KOPT-K1 (cell line): ENCODE measurements around the gene CD96.
"Not testable (repeated sequence)": the region's sequence is repeated elsewhere in the genome, so short reads cannot be mapped to it uniquely, and the experiment has no call there.

ENCODE experiments used
- H3K27ac ChIP-seq: fragments of 200-600 bp; sonication (generic); 2 replicates; pipeline ENCODE4 v1.5.1; 2016; ENCODE audit warnings: antibody characterized with exemption, mild to moderate bottlenecking, low read depth, low read length; ENCODE audit not compliant: poor library complexity, severe bottlenecking
- H3K36me3 ChIP-seq: fragments of 200-600 bp; sonication (generic); 2 replicates; pipeline ENCODE4 v1.5.1; 2017; ENCODE audit warnings: antibody characterized with exemption, mild to moderate bottlenecking, low read length, moderate library complexity; ENCODE audit not compliant: insufficient read depth
- H3K9me3 ChIP-seq: fragments of 200-600 bp; sonication (generic); 2 replicates; pipeline ENCODE4 v1.5.1; 2017; ENCODE audit warnings: antibody characterized with exemption, low read length, mild to moderate bottlenecking; ENCODE audit not compliant: insufficient read depth, poor library complexity, severe bottlenecking

The CD96 gene

GRCh38 chr3:111539351-111540331, 2.4 kb upstream of the CD96 start:
- Histone ChIP-seq H3K9me3 (no peaks in the 10 kb centered on the region), H3K27ac (peak overlapping the region; percentile 93), H3K36me3 (peaks cover under 1% of the 10 kb centered on the region; the same call in 1 of the 2 replicates)

GRCh38 chr3:111541391-111541790, 606 bp upstream of the CD96 start:
- H3K36me3 ChIP-seq = peaks cover 18% of the 10 kb centered on the region
- H3K27ac ChIP-seq = peak overlapping the region; percentile 93
- no peaks in the 10 kb centered on the region for H3K9me3 ChIP-seq

- Histone ChIP-seq H3K36me3 (peaks cover 23% of the 10 kb centered on the region), H3K27ac (peak overlapping the region; percentile 93), H3K9me3 (no peaks in the 10 kb centered on the region)
Observed at GRCh38 chr3:111542611-111543300, 759 bp downstream of the CD96 start.

GRCh38 chr3:111545349-111545748, 3.4 kb downstream of the CD96 start:
- Histone ChIP-seq H3K36me3 (peaks cover 47% of the 10 kb centered on the region), H3K27ac (peak overlapping the region; percentile 93)

GRCh38 chr3:111547631-111548030, 5.6 kb downstream of the CD96 start:
- Histone ChIP-seq H3K27ac (peak overlapping the region; percentile 93), H3K9me3 (no peaks in the 10 kb centered on the region), H3K36me3 (peaks cover 69% of the 10 kb centered on the region)

More at GRCh38 chr3:111545349-111545748, 3.4 kb downstream of the CD96 start:
- no peaks in the 10 kb centered on the region for H3K9me3 ChIP-seq

- Histone ChIP-seq H3K27ac (peak overlapping the region; percentile 93), H3K9me3 (no peaks in the 10 kb centered on the region), H3K36me3 (peaks cover 71% of the 10 kb centered on the region)
Observed at GRCh38 chr3:111548092-111548491, 6.1 kb downstream of the CD96 start.

GRCh38 chr3:111548756-111549155, 6.8 kb downstream of the CD96 start:
- peaks cover 71% of the 10 kb centered on the region for H3K36me3 ChIP-seq
- H3K9me3 ChIP-seq = no peaks in the 10 kb centered on the region
- peak overlapping the region; percentile 93 for H3K27ac ChIP-seq

GRCh38 chr3:111561902-111562301, 19.9 kb downstream of the CD96 start:
- H3K36me3 ChIP-seq, H3K27ac ChIP-seq, H3K9me3 ChIP-seq: not testable (repeated sequence)

- Histone ChIP-seq H3K27ac (no peak overlapping the region), H3K9me3 (no peaks in the 10 kb centered on the region), H3K36me3 (peaks cover 49% of the 10 kb centered on the region)
Observed at GRCh38 chr3:111566844-111567243, 24.8 kb downstream of the CD96 start.

- Histone ChIP-seq H3K27ac (no peak overlapping the region), H3K9me3 (no peaks in the 10 kb centered on the region), H3K36me3 (peaks cover 64% of the 10 kb centered on the region)
Observed at GRCh38 chr3:111568355-111568754, 26.4 kb downstream of the CD96 start.

- H3K36me3 ChIP-seq = peaks cover 69% of the 10 kb centered on the region
Observed at GRCh38 chr3:111568911-111569310, 26.9 kb downstream of the CD96 start.

GRCh38 chr3:111570404-111571030, 28.5 kb downstream of the CD96 start:
- H3K9me3 ChIP-seq = no peaks in the 10 kb centered on the region
- H3K27ac ChIP-seq = no peak overlapping the region
- peaks cover 78% of the 10 kb centered on the region for H3K36me3 ChIP-seq

More at GRCh38 chr3:111568911-111569310, 26.9 kb downstream of the CD96 start:
- H3K9me3 ChIP-seq = no peaks in the 10 kb centered on the region
- no peak overlapping the region for H3K27ac ChIP-seq

GRCh38 chr3:111571282-111571681, 29.3 kb downstream of the CD96 start:
- Histone ChIP-seq H3K27ac (no peak overlapping the region), H3K36me3 (peaks cover 82% of the 10 kb centered on the region), H3K9me3 (no peaks in the 10 kb centered on the region)

GRCh38 chr3:111571907-111572460, 30.0 kb downstream of the CD96 start:
- H3K36me3 ChIP-seq = peaks cover 85% of the 10 kb centered on the region
- no peak overlapping the region for H3K27ac ChIP-seq
- no peaks in the 10 kb centered on the region for H3K9me3 ChIP-seq

- H3K36me3 ChIP-seq = peaks cover 86% of the 10 kb centered on the region
- peak overlapping the region; percentile 29 for H3K27ac ChIP-seq
- H3K9me3 ChIP-seq = peaks cover under 1% of the 10 kb centered on the region
Observed at GRCh38 chr3:111577113-111577512, 35.1 kb downstream of the CD96 start.
